HCT116 (cell line): ENCODE data around the gene MED31. TPM values are rescaled to one million over a fixed set of nuclear protein-coding genes. Genes with fewer than 3 reads are reported as not detected.
"Not testable (repeated sequence)": the region's sequence is repeated elsewhere in the genome, so short reads cannot be mapped to it uniquely, and the experiment has no call there.

Source experiments
- ATAC-seq: fragments of 200-7000 bp; cut with Tn5 transposase; 2 replicates; pipeline ENCODE4 v1.9.1; 2020; ENCODE audit warnings: mild to moderate bottlenecking, moderate library complexity
- BruUV-seq: library from RNA; stranded (reverse); fragments of 400-500 nt; replicated peaks from 2 replicates; lab custom pipeline; 2021; lab: Mats Ljungman, UMichigan
- CTCF ChIA-PET: fragments of 300-600 bp; sonication (Branson Sonifier 250); formaldehyde crosslinking; loops from one replicate; lab custom pipeline; 2021; ENCODE audit warnings: antibody characterized with exemption; lab: Charles Lee
- POLR2A ChIA-PET: fragments of 300-600, 350-600 bp; sonication (Branson Sonifier 250); formaldehyde crosslinking; loops from one replicate; lab custom pipeline; 2021; ENCODE audit warnings: antibody characterized with exemption; lab: Charles Lee
- RAD21 ChIA-PET, 2 experiments: fragments of 300-600 bp; sonication (Branson Sonifier 250); formaldehyde crosslinking; loops; one replicate each; lab custom pipeline; 2023; ENCODE audit warnings: low total read pairs in 2 of 2; ENCODE audit not compliant: uncharacterized antibody in 2 of 2, unreplicated experiment in 2 of 2, low non-redundant PET in 1 of 2; lab: Charles Lee
- DNase-seq: peaks from one replicate; pipeline ENCODE4 v3.0.0-alpha.2; 2010; ENCODE audit warnings: low read depth, low spot score
- H2AFZ ChIP-seq: fragments of 200-600 bp; shearing (Covaris generic), sonication (generic); 2 replicates; pipeline ENCODE4 v1.6.1; 2017; ENCODE audit warnings: low read depth, mixed run types, mixed read lengths, antibody characterized with exemption, low read length; ENCODE audit not compliant: poor library complexity, severe bottlenecking
- H3K27ac ChIP-seq: 2 replicates; pipeline ENCODE4 v1.5.1; 2012; ENCODE audit warnings: low read depth, low read length
- H3K27me3 ChIP-seq: fragments of 200-600 bp; sonication (generic); 2 replicates; pipeline ENCODE4 v1.6.1; 2016; ENCODE audit warnings: mixed run types, low read length, mixed read lengths; ENCODE audit not compliant: insufficient read depth
- H3K36me3 ChIP-seq, 2 experiments: fragments of 200-500 bp in 1 of 2; fragments of 200-600 bp in 1 of 2; sonication (Bioruptor generic) in 1 of 2; sonication (generic) in 1 of 2; 2 replicates each; pipeline versions ENCODE4 v1.5.1 to v1.6.1; 2014 to 2016; ENCODE audit warnings: low read length in 2 of 2, inconsistent platforms in 1 of 2, mixed read lengths in 1 of 2, mixed run types in 1 of 2; ENCODE audit not compliant: insufficient read depth in 2 of 2, control insufficient read depth in 1 of 2
- H3K4me1 ChIP-seq, 2 experiments: fragments of 200-600 bp in 1 of 2; sonication (generic) in 1 of 2; 2 replicates each; pipeline versions ENCODE4 v1.5.1 to v1.6.1; 2012 to 2017; ENCODE audit warnings: low read length in 2 of 2, inconsistent platforms in 1 of 2, mild to moderate bottlenecking in 1 of 2, mixed read lengths in 1 of 2, mixed run types in 1 of 2, moderate library complexity in 1 of 2; ENCODE audit not compliant: insufficient read depth in 2 of 2, control insufficient read depth in 1 of 2
- H3K4me2 ChIP-seq: fragments of 200-600 bp; sonication (generic); 2 replicates; pipeline ENCODE4 v1.6.1; 2017; ENCODE audit warnings: mixed run types, low read length, mixed read lengths
- H3K4me3 ChIP-seq, 2 experiments: fragments of 200-600 bp in 1 of 2; sonication (generic) in 1 of 2; replicated peaks in 1 of 2; 2 replicates each; pipeline ENCODE4 v1.5.1; 2011 to 2016; ENCODE audit warnings: low read length in 2 of 2, control low read depth in 1 of 2, low read depth in 1 of 2, mild to moderate bottlenecking in 1 of 2, mixed read lengths in 1 of 2, mixed run types in 1 of 2
- H3K79me2 ChIP-seq: fragments of 200-600 bp; sonication (generic); 2 replicates; pipeline ENCODE4 v1.6.1; 2017; ENCODE audit warnings: mild to moderate bottlenecking, mixed run types, low read length, moderate library complexity, mixed read lengths; ENCODE audit not compliant: insufficient read depth
- H3K9ac ChIP-seq: fragments of 200-600 bp; sonication (generic); 2 replicates; pipeline ENCODE4 v1.6.1; 2016; ENCODE audit warnings: low read length, mixed read lengths
- H3K9me2 ChIP-seq: fragments of 200-600 bp; sonication (generic), shearing (Covaris generic); 2 replicates; pipeline ENCODE4 v1.6.1; 2017; ENCODE audit warnings: mixed run types, mild to moderate bottlenecking, moderate library complexity; ENCODE audit not compliant: insufficient read depth
- H3K9me3 ChIP-seq, 2 experiments: fragments of 200-500 bp in 1 of 2; fragments of 200-600 bp in 1 of 2; sonication (Bioruptor generic) in 1 of 2; sonication (generic) in 1 of 2; 2 replicates each; pipeline ENCODE4 v1.6.1; 2014 to 2017; ENCODE audit warnings: low read length in 2 of 2, mixed read lengths in 2 of 2, inconsistent platforms in 1 of 2, low read depth in 1 of 2, mild to moderate bottlenecking in 1 of 2, mixed run types in 1 of 2, moderate library complexity in 1 of 2; ENCODE audit not compliant: control insufficient read depth in 1 of 2, insufficient read depth in 1 of 2
- H4K20me1 ChIP-seq: fragments of 200-600 bp; sonication (generic), shearing (Covaris generic); 2 replicates; pipeline ENCODE4 v1.6.1; 2017; ENCODE audit warnings: mixed run types, mild to moderate bottlenecking, moderate library complexity; ENCODE audit not compliant: insufficient read depth
- CEBPB ChIP-seq: IDR thresholded peaks from 2 replicates; pipeline ENCODE4 v1.6.1; 2012; ENCODE audit warnings: low read depth
- CTCF ChIP-seq, 3 experiments: fragments of 200-600 bp in 1 of 3; sonication (generic) in 1 of 3; IDR thresholded peaks in 2 of 3; conservative IDR thresholded peaks in 1 of 3; 2 replicates each; pipeline ENCODE4 v1.5.1; 2012 to 2017; ENCODE audit warnings: low read depth in 2 of 3, low read length in 2 of 3, antibody characterized with exemption in 1 of 3, borderline replicate concordance in 1 of 3, control low read depth in 1 of 3, mild to moderate bottlenecking in 1 of 3, mixed read lengths in 1 of 3, mixed run types in 1 of 3, moderate library complexity in 1 of 3; ENCODE audit not compliant: insufficient read depth in 1 of 3
- EZH2 ChIP-seq: fragments of 200-600 bp; sonication (generic); IDR thresholded peaks from 2 replicates; pipeline ENCODE4 v1.6.1; 2017; ENCODE audit warnings: antibody characterized with exemption, mixed run types
- FOSL1 ChIP-seq: IDR thresholded peaks from 2 replicates; pipeline ENCODE4 v1.6.1; 2012; ENCODE audit warnings: low read depth
- POLR2A ChIP-seq: IDR thresholded peaks from 2 replicates; pipeline ENCODE4 v1.7.0; 2011; ENCODE audit warnings: borderline replicate concordance; ENCODE audit not compliant: insufficient read depth, insufficient read length; ENCODE audit errors: extremely low read depth
- RAD21 ChIP-seq: IDR thresholded peaks from 2 replicates; pipeline ENCODE4 v1.6.1; 2012; ENCODE audit warnings: low read depth, mild to moderate bottlenecking
- SRF ChIP-seq: IDR thresholded peaks from 2 replicates; pipeline ENCODE4 v1.6.1; 2012; ENCODE audit warnings: low read depth
- TCF7L2 ChIP-seq: IDR thresholded peaks from 2 replicates; pipeline ENCODE4 v1.7.0; 2011; ENCODE audit warnings: borderline replicate concordance, inconsistent platforms; ENCODE audit not compliant: insufficient read depth, insufficient read length; ENCODE audit errors: extremely low read depth
- ZFX ChIP-seq: fragments of 450-650 bp; IDR thresholded peaks from 2 replicates; pipeline ENCODE4 v1.6.1; 2017
- intact Hi-C: fragments of 100-400 bp; cut with micrococcal nuclease; formaldehyde crosslinking; loops from 2 replicates; pipeline ENCODE4 v1.10.0; 2022
- total RNA-seq: library from RNA; stranded (reverse); gene quantifications from one replicate; pipeline ENCODE4 v1.2.1, GENCODE V29; 2021; ENCODE audit not compliant: unreplicated experiment

The MED31 gene
- total RNA-seq, 1 experiment from 2014 or later = 20.3 TPM

DNA sequence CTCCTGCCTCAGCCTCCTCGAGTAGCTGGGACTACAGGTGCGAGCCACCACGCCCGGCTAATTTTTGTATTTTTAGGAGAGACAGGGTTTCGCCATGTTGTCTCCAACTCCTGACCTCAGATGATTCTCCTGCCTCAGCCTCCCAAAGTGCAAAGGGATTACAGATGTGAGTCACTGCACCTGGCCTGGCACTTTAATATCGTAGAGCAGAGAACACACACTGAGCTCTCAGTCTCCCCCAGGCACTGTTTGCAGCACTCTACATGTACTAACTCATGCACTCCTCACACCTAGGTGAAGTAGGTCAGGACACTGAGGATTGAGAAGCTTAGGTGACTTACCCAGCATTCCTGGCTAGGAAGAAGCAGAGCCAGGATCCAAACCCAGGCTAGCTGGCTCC is 15.2 kb upstream of the MED31 start (continued):
- TF ChIP-seq POLR2A = no peak

- POLR2A ChIA-PET = interaction anchor here (0.6 to 1.4 kb wide), 2 partner anchors 178 to 338 kb away, joined by 5 read pairs; no protein-coding TSS in a partner anchor
- no peak overlapping the region for H3K4me3 ChIP-seq
- no TSS peak for BruUV-seq
- RAD21 ChIA-PET = interaction anchor here in 1 of 2 experiments (1.2 to 1.6 kb wide), 2 partner anchors 36 to 339 kb away, joined by 4 read pairs; no protein-coding TSS in a partner anchor
- no peaks in the 10 kb centered on the region for H3K9me2 ChIP-seq
- intact Hi-C loops = loop anchor here (1.0 to 2.0 kb wide), 3 partner anchors 177 to 335 kb away; no protein-coding TSS in a partner anchor
- no peaks in the 10 kb centered on the region for H3K79me2 ChIP-seq
- H4K20me1 ChIP-seq = no peaks in the 10 kb centered on the region
- peak; percentile 81 for DNase-seq
- H3K27ac ChIP-seq = no peak overlapping the region
- TF ChIP-seq TCF7L2 (no peak), EZH2 (no peak), CTCF (IDR thresholded peaks at IDR 0.05 in 2 of 3, conservative IDR thresholded peaks at IDR 0.05 in 1 of 3; ENCODE audit: borderline replicate concordance in 1 of 3, insufficient read depth in 1 of 3, low read depth in 2 of 3, low read length in 2 of 3) (peak; percentile 94 to 95 (median 95)), ZFX (no peak), CEBPB (no peak), FOSL1 (no peak), SRF (no peak), RAD21 (peak; percentile 99), POLR2A (no peak)
- no peaks in the 10 kb centered on the region for H3K36me3 ChIP-seq
- peak; percentile 82 for ATAC-seq
- no peak overlapping the region for H3K9ac ChIP-seq
- CTCF ChIA-PET = interaction anchor here (0.8 to 3.8 kb wide), 10 partner anchors 13 to 357 kb away, joined by 3 to 34 read pairs (median 4); partner anchors contain the start of gene BCL6B
- H3K27me3 ChIP-seq = no peaks in the 10 kb centered on the region; the same call in 1 of the 2 replicates
- H3K9me3 ChIP-seq = no peaks in the 10 kb centered on the region
- H2AFZ ChIP-seq = peak overlapping the region; percentile 20
- peaks cover 18 to 41% of the 10 kb centered on the region in 2 experiments for H3K4me1 ChIP-seq
- H3K4me2 ChIP-seq = peak overlapping the region; percentile 24; the same call in 1 of the 2 replicates
Observed at GRCh38 chr17:6666077-6666521, 14.7 kb upstream of the MED31 start.

DNA sequence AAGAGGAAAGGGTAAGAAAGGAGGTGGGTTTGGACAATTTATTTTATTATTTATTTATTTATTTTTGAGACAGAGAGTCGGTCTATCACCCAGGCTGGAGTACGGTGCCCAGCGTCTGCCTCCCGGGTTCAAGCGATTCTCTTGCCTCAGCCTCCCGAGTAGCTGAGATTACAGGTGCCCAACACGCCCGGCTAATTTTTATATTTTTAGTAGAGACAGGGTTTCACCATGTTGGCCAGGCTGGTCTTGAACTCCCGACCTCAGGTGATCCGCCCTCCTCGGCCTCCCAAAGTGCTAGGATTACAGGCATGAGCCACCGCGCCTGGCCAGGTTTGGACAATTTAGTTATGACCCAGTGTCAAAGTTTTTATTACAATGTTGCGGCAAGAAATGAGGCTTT is 11.8 kb upstream of the MED31 start:
- H3K4me2 ChIP-seq, ATAC-seq, H3K27ac ChIP-seq, BruUV-seq, H2AFZ ChIP-seq, intact Hi-C loops, H3K79me2 ChIP-seq, H3K9me2 ChIP-seq, H3K4me3 ChIP-seq, POLR2A ChIA-PET, H3K36me3 ChIP-seq, H3K27me3 ChIP-seq, RAD21 ChIA-PET, H3K9ac ChIP-seq, H4K20me1 ChIP-seq, H3K9me3 ChIP-seq, DNase-seq: not testable (repeated sequence)
- peaks cover 0 to 15% of the 10 kb centered on the region in 2 experiments; a peak in 2 of 4 replicates for H3K4me1 ChIP-seq
- CTCF ChIA-PET = interaction anchor here (0.8 to 1.8 kb wide), 2 partner anchors 341 to 359 kb away, joined by 3 to 5 read pairs; no protein-coding TSS in a partner anchor
